GM21447 (cell line): ENCODE measurements around the gene DNAH12.
"Not testable (repeated sequence)": the region's sequence is repeated elsewhere in the genome, so short reads cannot be mapped to it uniquely, and the experiment has no call there.

Experiments used
- ATAC-seq: cut with Tn5 transposase; IDR thresholded peaks from one replicate; pipeline ENCODE4 v1.9.1; 2021; ENCODE audit not compliant: unreplicated experiment

DNAH12 gene

GRCh38 chr3:57545636-57546268 lies 1.6 kb upstream of the DNAH12 start:
- ATAC-seq = no peak

DNA sequence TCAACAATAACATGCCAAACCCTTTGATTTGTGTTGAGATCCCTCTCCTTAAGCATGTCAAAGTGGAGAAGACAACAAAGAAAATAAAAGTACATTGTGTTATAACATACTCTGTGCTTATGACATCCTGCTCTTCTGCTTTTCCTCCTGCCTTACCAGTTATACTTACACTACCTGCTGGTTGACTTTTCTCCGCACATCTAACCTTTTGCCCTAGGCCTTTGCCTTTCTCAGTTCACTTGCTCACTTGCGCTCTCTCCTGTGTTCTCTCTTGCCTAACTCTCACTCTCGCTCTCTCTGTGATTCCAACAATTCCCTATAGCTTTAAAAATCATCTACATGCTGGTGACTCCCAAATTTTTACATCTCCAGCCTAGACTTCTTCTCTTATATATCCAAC lies 5.7 kb downstream of the DNAH12 start:
- no peak for ATAC-seq

DNA sequence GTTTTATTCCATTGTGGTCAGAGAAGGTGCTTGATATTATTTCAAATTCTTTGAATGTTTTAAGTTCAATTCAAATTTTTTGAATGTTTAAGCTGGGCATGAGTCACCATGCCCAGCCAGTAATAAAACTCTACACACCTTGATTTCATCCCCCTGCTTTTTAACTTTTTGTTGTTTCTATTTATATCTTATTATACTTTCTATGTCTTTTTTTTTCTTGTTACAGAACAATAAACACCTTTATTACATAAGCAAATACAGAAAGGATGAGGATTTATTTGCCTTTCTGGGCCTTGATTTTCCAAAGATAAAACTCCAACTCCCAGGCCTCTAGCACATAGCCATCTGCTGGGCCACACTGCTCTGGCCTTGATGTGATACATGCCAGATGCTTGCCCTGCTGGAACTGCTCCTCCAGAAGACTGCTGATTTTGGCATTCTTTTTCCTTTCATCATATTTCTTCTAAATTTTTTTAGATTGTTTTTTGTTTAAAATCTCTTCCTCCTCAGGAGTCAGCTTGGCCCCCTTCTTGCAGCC lies 14.0 kb downstream of the DNAH12 start:
- no peak for ATAC-seq

DNA sequence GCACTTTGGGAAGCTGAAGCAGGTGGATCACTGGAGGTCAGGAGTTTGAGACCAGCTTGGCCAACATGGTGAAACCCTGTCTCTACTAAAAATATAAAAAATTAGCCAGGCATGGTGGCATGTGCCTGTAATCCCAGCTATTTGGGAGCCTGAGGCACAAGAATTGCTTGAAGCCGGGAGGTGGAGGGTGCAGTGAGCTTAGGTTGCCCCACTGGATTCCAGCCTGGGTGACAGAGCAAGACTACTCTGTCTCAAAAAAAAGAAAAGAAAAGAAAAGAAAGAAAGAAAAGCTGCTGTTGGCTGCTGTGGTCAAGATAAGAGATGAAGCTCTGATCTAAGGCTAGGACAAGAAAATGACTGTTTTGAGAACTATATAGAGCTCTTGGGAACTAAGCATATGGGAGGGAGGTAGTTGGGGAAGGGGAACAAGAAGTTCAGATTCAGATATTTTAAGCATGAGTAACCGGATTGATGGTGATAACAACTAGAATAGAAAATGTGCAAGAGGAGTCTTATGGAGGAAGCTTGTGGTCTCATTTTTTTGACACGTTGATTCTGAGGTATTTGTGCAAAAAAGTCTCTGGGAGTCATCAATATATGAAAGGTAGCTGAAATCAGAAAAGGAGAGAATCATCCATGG lies 25.7 kb downstream of the DNAH12 start:
- no peak for ATAC-seq

DNA sequence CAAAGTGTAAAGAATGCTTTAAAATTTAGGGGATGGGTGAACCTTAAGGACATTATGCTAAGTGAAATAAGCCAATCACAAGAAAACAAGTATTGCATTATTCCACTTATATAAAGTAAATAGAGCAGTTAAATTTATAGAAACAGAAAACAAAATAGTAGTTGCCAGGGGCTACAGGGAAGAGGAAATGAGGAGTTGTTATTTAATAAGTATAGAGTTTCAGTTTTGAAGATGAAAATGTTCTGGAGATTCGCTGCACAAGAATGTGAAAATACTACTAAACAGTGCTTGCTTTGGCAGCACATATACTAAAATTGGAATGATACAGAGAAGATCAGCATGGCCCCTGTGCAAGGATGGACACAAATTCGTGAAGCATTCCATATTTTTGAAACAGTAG lies 32.0 kb downstream of the DNAH12 start:
- no peak for ATAC-seq

DNA sequence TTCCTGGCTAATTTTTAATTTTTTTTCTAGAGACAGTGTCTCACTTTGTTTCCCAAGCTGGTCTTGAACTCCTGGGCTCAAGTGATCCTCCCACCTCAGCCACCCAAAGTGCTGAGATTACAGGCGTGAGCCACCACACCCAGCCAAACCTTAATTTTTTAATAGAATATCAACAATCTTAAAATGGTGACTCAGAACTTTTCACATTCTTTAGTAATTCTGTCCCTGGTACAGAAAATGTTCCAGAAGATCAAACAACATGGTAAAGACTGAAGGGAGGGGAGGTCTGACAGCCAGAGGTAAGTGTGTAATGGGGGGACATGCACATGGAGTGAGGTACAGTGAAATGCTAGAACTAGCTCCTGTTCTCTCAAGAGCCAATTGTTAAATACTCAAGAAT lies 38.2 kb downstream of the DNAH12 start:
- no peak for ATAC-seq

DNA sequence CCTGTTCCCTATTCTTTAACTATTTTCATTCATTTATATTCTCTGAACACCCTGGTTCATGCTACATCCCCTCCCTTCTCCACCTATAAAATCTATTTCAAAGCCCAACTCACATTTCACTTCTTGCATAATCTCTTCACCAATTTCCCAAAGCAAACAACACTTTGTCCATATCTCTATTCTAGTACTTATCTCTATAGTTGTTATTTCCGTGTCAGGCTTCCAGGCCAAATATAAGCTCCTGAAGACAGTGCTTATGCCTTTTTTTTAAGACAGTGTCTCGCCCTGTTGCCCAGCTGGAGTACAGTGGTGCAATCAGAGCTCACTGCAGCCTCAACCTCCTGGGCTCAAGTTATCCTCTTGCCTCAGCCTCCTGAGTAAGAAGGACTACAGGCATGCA lies 43.6 kb downstream of the DNAH12 start:
- no peak for ATAC-seq

DNA sequence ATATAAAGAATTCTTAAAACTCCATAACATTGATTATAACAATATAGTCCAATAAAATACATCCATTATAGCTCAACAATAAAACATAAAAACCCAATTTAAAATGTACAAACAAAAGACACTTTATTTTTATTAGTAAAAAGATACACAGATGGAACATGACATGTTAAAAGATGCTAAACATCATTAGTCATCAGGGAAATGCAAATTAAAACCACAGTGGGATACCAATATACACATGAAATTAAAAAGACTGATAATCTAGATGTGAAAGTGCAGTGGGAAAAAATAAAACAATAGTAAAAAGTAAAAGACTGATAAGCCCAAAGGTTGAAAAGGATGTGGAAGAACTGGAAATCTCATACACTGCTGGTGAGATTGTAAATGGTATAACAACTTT lies 46.2 kb downstream of the DNAH12 start:
- ATAC-seq = no peak

DNA sequence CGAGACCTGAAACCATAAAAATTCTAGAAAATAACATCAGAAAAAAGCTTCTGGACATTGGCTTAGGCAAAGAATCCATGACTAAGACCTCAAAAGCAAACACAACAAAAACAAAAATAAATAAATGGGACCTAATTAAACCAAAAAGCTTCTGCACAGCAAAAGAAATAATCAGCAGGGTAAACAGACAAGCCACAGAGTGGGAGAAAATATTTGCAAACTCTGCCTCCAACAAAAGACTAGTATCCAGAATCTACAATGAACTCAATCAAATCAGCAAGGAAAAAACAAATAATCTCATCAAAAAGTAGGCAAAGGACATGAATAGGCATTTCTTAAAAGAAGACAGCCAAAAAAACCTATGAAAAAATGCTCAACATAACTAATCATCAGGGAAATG lies 59.6 kb downstream of the DNAH12 start:
- no peak for ATAC-seq

DNA sequence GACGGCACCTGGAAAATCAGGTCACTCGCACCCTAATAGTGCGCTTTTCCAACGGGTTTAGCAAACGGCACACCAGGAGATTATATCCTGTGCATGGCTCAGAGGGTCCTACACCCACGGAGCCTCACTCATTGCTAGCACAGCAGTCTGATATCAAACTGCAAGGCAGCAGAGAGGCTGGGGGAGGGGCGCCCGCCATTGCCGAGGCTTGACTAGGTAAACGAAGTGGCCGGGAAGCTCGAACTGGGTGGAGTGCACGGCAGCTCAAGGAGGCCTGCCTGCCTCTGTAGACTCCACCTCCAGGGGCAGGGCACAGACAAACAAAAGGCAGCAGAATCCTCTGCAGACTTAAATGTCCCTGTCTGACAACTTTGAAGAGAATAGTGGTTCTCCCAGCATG lies 67.0 kb downstream of the DNAH12 start:
- ATAC-seq = not testable (repeated sequence)

DNA sequence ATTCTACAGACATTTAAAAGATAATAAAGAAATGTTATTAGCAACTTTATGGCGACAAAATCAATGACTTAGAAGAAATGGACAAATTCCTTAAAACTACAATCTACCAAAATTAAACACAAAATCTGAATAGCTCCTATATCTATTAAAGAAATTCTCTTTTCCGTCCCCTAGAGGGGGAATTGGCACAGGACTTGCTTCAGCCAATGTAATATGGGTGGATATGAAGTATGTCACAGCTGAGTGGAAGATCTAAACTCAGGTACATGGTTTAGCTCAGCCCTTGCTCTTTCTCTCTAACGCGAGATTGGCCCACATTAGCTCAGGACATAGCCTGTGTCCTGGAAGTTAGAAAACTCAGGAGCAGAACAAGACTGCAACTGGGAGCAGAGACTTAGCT lies 79.3 kb downstream of the DNAH12 start:
- ATAC-seq = no peak

DNA sequence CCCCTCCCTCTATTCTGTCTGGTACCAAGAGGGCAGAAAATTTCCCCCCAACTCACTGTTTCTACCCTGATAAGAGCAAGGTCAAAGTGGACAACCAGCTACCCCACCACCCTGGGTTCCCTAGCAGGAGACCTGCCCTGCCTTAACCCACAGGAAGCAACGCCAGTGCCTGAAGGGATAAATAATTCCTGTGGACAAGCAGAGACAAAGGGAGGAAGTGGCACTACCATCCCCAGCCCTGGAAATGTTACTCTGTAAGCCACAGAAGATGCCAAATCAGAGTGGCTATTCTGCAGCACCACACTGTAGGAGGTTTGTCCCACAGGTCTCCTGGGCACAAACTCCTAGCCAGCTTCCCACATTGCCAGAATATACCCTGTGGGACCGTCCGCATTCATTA lies 80.1 kb downstream of the DNAH12 start:
- no peak for ATAC-seq

- ATAC-seq = no peak
Observed at GRCh38 chr3:57451150-57451846, 92.8 kb downstream of the DNAH12 start.

DNA sequence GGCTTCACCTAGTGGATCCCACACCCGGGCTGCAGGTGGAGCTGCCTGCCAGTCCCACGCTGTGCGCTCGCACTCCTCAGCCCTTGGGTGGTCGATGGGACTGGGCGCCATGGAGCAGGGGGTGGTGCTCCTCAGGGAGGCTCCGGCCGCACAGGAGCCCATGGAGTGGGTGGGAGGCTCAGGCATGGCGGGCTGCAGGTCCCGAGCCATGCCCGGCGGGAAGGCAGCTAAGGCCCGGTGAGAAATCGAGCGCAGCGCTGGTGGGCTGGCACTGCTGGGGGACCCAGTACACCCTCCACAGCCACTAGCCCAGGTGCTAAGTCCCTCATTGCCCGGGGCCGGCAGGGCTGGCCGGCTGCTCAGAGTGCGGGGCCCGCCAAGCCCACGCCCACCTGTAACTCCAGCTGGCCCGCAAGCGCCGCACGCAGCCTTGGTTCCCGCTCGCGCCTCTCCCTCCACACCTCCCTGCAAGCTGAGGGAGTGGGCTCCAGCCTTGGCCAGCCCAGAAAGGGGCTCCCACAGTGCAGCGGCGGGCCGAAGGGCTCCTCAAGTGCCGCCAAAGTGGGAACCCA lies 94.8 kb downstream of the DNAH12 start:
- not testable (repeated sequence) for ATAC-seq

- not testable (repeated sequence) for ATAC-seq
Observed at GRCh38 chr3:57448489-57448888, 95.7 kb downstream of the DNAH12 start.

DNA sequence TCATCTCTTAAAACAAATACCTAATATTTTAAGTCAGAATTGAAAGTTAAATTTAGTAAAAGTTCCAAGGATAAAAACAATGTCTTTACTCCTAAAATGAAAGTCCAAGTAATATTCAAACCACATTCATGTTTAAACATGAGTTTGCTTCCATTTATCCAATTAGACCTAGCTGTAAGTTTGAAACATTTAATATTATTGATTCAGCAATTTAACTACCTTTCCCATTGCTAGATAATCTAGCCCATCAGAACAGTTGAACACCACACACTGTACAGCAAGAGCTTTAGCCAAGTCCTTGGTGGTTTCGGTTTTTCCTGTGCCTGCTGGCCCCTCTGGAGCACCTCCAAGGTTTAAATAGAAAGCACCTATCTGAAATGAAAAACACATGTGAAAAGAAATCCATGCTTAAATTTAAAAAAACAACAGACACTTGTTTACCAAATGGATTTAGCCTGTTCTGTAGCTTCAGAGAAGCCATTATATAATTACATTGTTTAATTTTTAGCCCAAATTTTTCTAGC lies 97.8 kb downstream of the DNAH12 start:
- no peak for ATAC-seq

GRCh38 chr3:57444469-57444868 lies 99.7 kb downstream of the DNAH12 start:
- ATAC-seq = no peak

- not testable (repeated sequence) for ATAC-seq
Observed at GRCh38 chr3:57440144-57440543, 104.0 kb downstream of the DNAH12 start.

GRCh38 chr3:57438460-57438859 lies 105.7 kb downstream of the DNAH12 start:
- not testable (repeated sequence) for ATAC-seq

DNA sequence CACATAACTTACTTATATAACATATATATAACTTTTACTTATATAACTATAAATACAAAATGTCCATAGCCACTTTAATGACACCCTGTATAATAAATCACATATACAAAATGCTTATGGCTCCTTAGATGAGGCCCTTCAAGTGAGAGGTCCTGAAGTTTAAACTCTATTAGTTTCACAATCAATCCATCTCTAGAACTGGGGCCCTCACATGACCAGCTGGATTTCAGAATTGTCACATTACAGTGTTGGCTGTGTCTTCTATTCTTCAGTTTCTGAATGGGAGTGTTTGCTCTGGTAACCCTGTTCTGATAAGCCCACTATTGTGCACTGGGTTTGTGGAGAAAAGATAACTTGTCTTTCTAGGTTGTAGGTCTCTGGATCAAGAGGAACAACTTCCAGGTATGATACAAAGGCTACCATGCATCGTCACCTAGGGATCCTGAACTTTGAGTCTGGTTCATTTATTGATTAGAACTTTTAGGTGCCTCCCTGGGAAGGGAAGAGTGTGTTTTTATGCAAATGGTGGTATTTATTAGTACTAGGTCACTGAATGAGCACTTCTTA lies 107.9 kb downstream of the DNAH12 start:
- ATAC-seq = no peak

DNA sequence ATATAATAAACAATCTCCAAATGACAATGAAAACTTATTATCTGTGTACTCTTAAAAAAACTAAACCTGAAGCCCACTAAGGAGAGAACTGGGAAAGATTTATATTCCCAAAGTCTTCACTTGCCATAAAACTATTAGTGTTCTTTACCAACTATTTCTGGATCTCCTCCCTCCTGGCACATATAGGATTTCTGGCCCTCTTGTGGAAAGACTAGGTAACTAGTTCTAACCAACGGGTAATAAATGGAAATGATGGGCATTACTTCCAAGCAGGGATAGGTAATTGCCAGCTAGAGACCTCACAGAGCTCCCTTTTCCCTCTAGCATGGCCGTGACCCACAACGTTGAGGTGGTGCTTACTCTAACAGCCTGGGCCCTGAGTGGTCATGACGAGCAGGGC lies 110.1 kb downstream of the DNAH12 start:
- no peak for ATAC-seq
